RCC 7860 (cell line): ENCODE data around the gene LDLR.
A peak's percentile ranks its signal among the peaks of the same experiment; 100 is the strongest.

Experiments used
- DNase-seq: peaks from one replicate; pipeline ENCODE4 v3.0.0-alpha.2; 2015; ENCODE audit warnings: low spot score
- FAIRE-seq: peaks from 2 replicates; lab custom pipeline; 2012; peaks lifted over from hg19 to GRCh38; lab: Jason Lieb, UNC

The LDLR gene

GRCh38 chr19:11089254-11090013 lies at the start of gene LDLR:
Gene LDLR, plus strand, starts transcription at chr19:11089463. Its CDS starts 86 bp downstream, at chr19:11089549.
- DNase-seq: peak; percentile 90
- FAIRE-seq: peak; percentile 74

GRCh38 chr19:11041194-11041593 lies 48.1 kb upstream of the LDLR start:
- no peak for FAIRE-seq
- DNase-seq: no peak

GRCh38 chr19:11041966-11042627 lies 47.2 kb upstream of the LDLR start:
- FAIRE-seq: no peak
- DNase-seq: no peak

GRCh38 chr19:11044431-11044830 lies 44.8 kb upstream of the LDLR start:
- FAIRE-seq: no peak
- no peak for DNase-seq

GRCh38 chr19:11045536-11045935 lies 43.7 kb upstream of the LDLR start:
- FAIRE-seq (no peak), DNase-seq (no peak)

- no peak for FAIRE-seq
- no peak for DNase-seq
These were observed 42.5 kb upstream of the LDLR start for GRCh38 chr19:11046605-11047354.

- no peak for DNase-seq
- no peak for FAIRE-seq
These were observed 41.4 kb upstream of the LDLR start for GRCh38 chr19:11047866-11048265.

- DNase-seq: no peak
- FAIRE-seq: no peak
These were observed 38.7 kb upstream of the LDLR start for GRCh38 chr19:11050323-11051114.

GRCh38 chr19:11053817-11054195 lies 35.5 kb upstream of the LDLR start:
- FAIRE-seq: no peak
- DNase-seq: no peak

GRCh38 chr19:11054200-11054599 lies 35.1 kb upstream of the LDLR start:
- FAIRE-seq (no peak), DNase-seq (no peak)

- DNase-seq (no peak), FAIRE-seq (no peak)
These were observed 34.6 kb upstream of the LDLR start for GRCh38 chr19:11054628-11055027.

- no peak for DNase-seq
- FAIRE-seq: no peak
These were observed 30.8 kb upstream of the LDLR start for GRCh38 chr19:11058246-11059030.

- FAIRE-seq: no peak
- DNase-seq: no peak
These were observed 29.5 kb upstream of the LDLR start for GRCh38 chr19:11059511-11060358.

- DNase-seq (no peak), FAIRE-seq (no peak)
These were observed 27.3 kb upstream of the LDLR start for GRCh38 chr19:11061952-11062351.

- FAIRE-seq (no peak), DNase-seq (no peak)
These were observed 25.8 kb upstream of the LDLR start for GRCh38 chr19:11063434-11063833.

GRCh38 chr19:11064831-11065303 lies 24.4 kb upstream of the LDLR start:
- peak; percentile 39 for DNase-seq
- no peak for FAIRE-seq

- FAIRE-seq (no peak), DNase-seq (no peak)
These were observed 22.9 kb upstream of the LDLR start for GRCh38 chr19:11066326-11066725.

- peak; percentile 9 for DNase-seq
- FAIRE-seq: no peak
These were observed 21.7 kb upstream of the LDLR start for GRCh38 chr19:11067356-11068113.
